Vagina (tissue), 2 donors: ENCODE measurements around the gene SCN3A.

Source experiments
- POLR2A ChIP-seq, 2 donors: fragments of 450-650 bp; IDR thresholded peaks; one replicate each; pipeline ENCODE4 v1.6.1; 2017; ENCODE audit warnings: antibody characterized with exemption in 2 of 2, mild to moderate bottlenecking in 2 of 2, moderate library complexity in 2 of 2
- POLR2AphosphoS5 ChIP-seq, 2 donors: sonication (generic); formaldehyde crosslinking; IDR thresholded peaks; one replicate each; pipeline ENCODE4 v1.9.0; 2017; ENCODE audit warnings: antibody characterized with exemption in 2 of 2, mild to moderate bottlenecking in 2 of 2, low read depth in 1 of 2; ENCODE audit not compliant: insufficient read depth in 1 of 2
- TF ChIP-seq, protein P1 (sequence below), 3 experiments: fragments of 450-650 bp in 2 of 3; fragments of 200-600 bp in 1 of 3; sonication (generic) in 1 of 3; IDR thresholded peaks; one replicate each; pipeline ENCODE4 v1.5.1; 2017 to 2019; ENCODE audit warnings: antibody characterized with exemption in 3 of 3, mild to moderate bottlenecking in 2 of 3, moderate library complexity in 2 of 3

DNA sequence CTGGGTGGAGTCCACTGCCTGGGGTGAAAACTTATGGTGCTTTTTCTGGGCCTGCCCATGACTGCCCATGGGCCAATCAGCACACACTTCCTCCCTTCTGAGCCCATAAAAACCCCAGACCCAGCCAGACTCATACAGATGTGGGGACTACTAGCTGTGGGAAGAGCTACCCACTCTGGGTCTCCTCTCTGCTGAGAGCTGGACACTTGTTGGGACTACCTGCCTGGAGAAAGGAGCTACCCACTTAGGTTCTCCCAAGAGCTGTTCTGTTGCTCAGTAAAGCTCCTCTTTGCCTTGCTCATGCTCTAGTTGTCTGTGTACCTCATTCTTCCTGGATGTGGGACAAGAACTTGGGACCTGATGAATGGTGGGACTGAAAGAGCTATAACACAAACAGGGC is 129.0 kb downstream of the SCN3A start:
- TF ChIP-seq POLR2AphosphoS5 (IDR thresholded peaks at IDR 0.05; ENCODE audit: insufficient read depth in 1 of 2, low read depth in 1 of 2): no peak
- TF ChIP-seq, protein P1, sequence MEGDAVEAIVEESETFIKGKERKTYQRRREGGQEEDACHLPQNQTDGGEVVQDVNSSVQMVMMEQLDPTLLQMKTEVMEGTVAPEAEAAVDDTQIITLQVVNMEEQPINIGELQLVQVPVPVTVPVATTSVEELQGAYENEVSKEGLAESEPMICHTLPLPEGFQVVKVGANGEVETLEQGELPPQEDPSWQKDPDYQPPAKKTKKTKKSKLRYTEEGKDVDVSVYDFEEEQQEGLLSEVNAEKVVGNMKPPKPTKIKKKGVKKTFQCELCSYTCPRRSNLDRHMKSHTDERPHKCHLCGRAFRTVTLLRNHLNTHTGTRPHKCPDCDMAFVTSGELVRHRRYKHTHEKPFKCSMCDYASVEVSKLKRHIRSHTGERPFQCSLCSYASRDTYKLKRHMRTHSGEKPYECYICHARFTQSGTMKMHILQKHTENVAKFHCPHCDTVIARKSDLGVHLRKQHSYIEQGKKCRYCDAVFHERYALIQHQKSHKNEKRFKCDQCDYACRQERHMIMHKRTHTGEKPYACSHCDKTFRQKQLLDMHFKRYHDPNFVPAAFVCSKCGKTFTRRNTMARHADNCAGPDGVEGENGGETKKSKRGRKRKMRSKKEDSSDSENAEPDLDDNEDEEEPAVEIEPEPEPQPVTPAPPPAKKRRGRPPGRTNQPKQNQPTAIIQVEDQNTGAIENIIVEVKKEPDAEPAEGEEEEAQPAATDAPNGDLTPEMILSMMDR (IDR thresholded peaks at IDR 0.05): no peak
- TF ChIP-seq POLR2A (IDR thresholded peaks at IDR 0.05): no peak
